Esophagus mucosa (tissue), 1 donor: ENCODE measurements around the gene TLCD1. TPM values are rescaled to one million over a fixed set of nuclear protein-coding genes. Genes with fewer than 3 reads are reported as not detected.
A peak's percentile ranks its signal among the peaks of the same experiment; 100 is the strongest.

Source experiments
- ATAC-seq: fragments of 200-7000 bp; cut with Tn5 transposase; one replicate; pipeline ENCODE4 v1.9.1; 2020
- total RNA-seq: library from RNA; stranded (reverse); gene quantifications from one replicate; pipeline ENCODE4 v1.2.4, GENCODE V29; 2023
- donor health status: DM: yes; HTN: yes; CAD: no.

TLCD1 gene
- total RNA-seq, 1 donor from 2014 or later = 14.7 TPM

- peak; percentile 1 for ATAC-seq
These were observed 13.9 kb downstream of the TLCD1 start for GRCh38 chr17:28712032-28712704.

GRCh38 chr17:28711723-28712031 is 14.4 kb downstream of the TLCD1 start, which contains the start of gene PROCA1:
TSS of gene PROCA1 (minus strand) at chr17:28711888. CDS start at chr17:28711660, 228 bp downstream.
- peak; percentile 19 for ATAC-seq

- peak; percentile 87 for ATAC-seq
These were observed 14.9 kb downstream of the TLCD1 start for GRCh38 chr17:28710861-28711722.

- no peak for ATAC-seq
These were observed 18.7 kb downstream of the TLCD1 start for GRCh38 chr17:28707339-28707720.

GRCh38 chr17:28706471-28707338 is 19.3 kb downstream of the TLCD1 start:
- no peak for ATAC-seq

GRCh38 chr17:28705728-28706334 is 20.2 kb downstream of the TLCD1 start:
- ATAC-seq = no peak

GRCh38 chr17:28705074-28705659 is 20.9 kb downstream of the TLCD1 start:
- ATAC-seq = no peak

- ATAC-seq = no peak
These were observed 21.7 kb downstream of the TLCD1 start for GRCh38 chr17:28704219-28704858.

- ATAC-seq = no peak
These were observed 22.3 kb downstream of the TLCD1 start for GRCh38 chr17:28703552-28704218.

- ATAC-seq = no peak
These were observed 23.3 kb downstream of the TLCD1 start for GRCh38 chr17:28702752-28703150.

GRCh38 chr17:28702026-28702751 is 23.8 kb downstream of the TLCD1 start:
- no peak for ATAC-seq

GRCh38 chr17:28700830-28701492 is 25.1 kb downstream of the TLCD1 start:
- no peak for ATAC-seq

- no peak for ATAC-seq
These were observed 25.8 kb downstream of the TLCD1 start for GRCh38 chr17:28700278-28700677.

GRCh38 chr17:28698253-28698941 is 27.6 kb downstream of the TLCD1 start:
- no peak for ATAC-seq

- ATAC-seq = peak; percentile 21
These were observed 32.2 kb downstream of the TLCD1 start for GRCh38 chr17:28693869-28694268.

- no peak for ATAC-seq
These were observed 37.0 kb downstream of the TLCD1 start for GRCh38 chr17:28689011-28689410.

GRCh38 chr17:28688481-28688880 is 37.6 kb downstream of the TLCD1 start:
- ATAC-seq = no peak

- ATAC-seq = peak; percentile 58
These were observed 39.7 kb downstream of the TLCD1 start for GRCh38 chr17:28686296-28686695.

- no peak for ATAC-seq
These were observed 40.7 kb downstream of the TLCD1 start for GRCh38 chr17:28685366-28685765.
